HG02642 (cell line): ENCODE measurements around the gene TRIM9.

Experiments
- ATAC-seq: cut with Tn5 transposase; IDR thresholded peaks from one replicate; pipeline ENCODE4 v1.9.1; 2021; ENCODE audit warnings: mild to moderate bottlenecking; ENCODE audit not compliant: unreplicated experiment, poor library complexity

TRIM9 gene

GRCh38 chr14:51094282-51094821, 553 bp downstream of the TRIM9 start:
- no peak for ATAC-seq

GRCh38 chr14:51093371-51094281, 1.3 kb downstream of the TRIM9 start:
- ATAC-seq: no peak

DNA sequence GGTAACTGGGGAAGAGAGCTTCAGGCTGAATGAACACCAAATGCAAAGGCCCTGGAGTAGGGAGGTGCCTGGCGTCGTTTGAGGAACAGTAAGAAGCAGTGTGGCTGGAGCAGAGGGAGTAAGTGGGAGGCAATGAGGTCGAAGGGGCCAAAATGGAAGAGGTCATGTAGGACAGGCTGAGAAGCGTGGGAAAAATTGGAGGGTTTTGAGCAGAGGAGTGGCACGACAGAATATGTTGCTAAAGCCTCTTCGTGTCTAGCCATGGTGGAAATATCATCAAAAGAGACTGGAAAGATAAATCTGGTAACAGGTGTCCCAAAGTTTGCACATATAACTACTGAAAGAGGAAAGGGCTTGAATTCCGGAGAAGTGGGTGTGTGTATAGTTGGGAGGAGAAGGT, 1.9 kb downstream of the TRIM9 start:
- ATAC-seq: no peak

DNA sequence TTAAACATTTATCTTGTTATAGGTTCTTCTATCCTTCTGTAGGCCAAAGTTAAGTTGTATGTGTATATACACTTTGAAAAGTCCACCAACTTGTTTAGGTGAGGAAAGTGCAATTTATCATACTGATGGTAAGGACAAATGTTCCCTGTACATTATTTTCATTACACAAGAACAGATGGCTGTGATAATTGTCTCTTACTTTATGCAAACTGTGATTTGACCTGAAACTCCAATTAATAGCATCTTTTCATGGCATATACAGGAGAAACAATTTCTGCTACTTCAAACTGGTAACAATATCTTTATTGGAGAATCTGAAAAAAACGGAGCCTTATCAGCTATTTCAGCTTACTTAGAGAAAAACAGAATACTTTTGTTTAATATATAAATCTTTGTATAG, 5.6 kb downstream of the TRIM9 start:
- no peak for ATAC-seq

DNA sequence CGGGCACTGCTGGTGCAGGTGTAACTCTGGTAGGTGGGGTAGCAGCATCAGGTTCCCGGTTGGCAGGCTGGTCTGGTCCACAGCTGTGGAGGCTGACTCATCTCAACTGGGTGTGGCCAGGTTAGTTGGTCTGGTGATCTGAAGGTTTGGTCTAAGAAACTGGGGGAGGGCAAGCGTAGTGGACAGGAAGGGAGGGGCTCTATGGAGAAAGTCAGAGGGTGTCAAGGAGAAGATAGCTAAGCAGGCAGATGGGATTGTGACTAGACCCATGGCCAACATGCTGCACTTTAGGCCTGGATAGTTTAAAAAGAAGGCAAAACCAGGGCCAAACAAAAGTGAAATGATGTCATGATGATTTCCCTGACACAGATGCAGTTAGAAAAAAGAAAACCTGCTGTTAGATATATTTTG, 7.9 kb downstream of the TRIM9 start:
- ATAC-seq: no peak

DNA sequence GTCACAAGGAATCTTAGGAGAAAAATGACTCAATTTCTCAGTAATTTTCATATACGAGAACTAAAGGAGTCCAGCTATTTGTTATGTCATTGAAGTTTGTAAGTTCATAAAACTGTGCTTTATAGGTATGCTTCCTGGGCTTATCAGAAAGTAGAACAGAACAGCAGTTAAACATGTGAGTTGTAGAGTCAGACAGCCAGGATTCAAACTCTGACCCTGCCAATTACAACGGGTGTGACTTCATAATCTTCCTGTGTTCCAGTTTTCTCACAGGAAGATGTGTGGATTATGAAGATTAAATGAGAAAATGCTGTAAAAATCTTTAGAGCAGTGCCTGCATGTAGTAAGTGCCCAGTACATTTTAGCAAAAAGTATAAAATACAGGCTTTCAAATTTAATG, 8.9 kb downstream of the TRIM9 start:
- ATAC-seq: no peak

GRCh38 chr14:51084962-51085361, 9.9 kb downstream of the TRIM9 start:
- no peak for ATAC-seq

DNA sequence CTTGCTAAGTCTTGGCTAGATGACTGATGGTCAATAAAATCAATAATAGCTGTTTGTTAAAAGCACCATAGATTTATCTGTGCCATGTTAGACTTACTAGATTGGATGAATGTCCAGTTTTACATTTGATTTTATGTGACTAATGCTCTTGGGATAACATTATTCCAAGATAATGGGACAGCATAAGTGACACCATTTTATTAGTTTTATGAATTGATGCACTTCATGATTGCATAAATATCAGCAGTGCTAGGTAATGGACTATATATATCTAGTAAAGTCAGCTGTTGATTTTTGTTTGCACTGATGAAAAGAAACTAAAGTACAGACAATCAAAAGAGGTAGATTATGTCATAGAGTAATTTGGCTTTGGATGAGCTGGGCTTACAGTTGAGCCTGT, 10.4 kb downstream of the TRIM9 start:
- ATAC-seq: no peak

GRCh38 chr14:51082349-51082748, 12.6 kb downstream of the TRIM9 start:
- ATAC-seq: no peak

DNA sequence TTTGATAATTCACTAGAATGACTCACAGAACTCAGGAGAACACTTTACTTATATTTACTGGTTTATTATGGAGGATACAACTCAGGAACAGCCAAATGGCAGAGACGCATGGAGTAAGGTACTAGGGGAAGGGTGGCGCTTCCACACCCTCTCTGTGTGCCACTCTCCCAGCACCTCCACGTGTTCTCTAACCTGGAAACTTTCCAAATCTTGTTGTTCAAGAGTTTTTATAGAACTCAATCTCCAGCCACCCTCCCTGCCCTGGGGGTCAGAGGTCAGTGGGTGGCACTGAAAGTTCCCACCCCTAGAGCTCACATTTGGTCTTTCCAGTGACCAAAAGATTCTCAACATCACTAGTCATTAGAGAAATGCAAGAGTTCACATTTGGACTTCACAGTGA, 13.2 kb downstream of the TRIM9 start:
- ATAC-seq: no peak

DNA sequence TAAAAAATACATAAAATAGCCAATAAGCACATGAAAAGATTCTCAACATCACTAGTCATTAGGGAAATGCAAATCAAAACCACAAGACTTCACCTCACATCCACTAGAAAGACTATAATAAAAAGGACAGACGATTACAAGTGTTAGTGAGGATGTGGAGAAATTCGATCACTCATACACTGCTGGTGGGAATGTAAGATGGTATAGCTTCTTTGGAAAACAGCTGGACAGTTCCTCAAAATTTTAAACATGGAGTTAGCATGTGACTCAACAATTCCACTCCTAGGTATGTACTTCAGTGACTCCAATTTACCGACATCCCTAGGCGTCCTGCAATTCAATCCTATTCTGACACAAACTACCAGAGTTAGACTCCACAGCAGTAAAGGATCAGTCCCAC, 13.7 kb downstream of the TRIM9 start:
- no peak for ATAC-seq

GRCh38 chr14:51080645-51081044, 14.3 kb downstream of the TRIM9 start:
- no peak for ATAC-seq

GRCh38 chr14:51079489-51079888, 15.4 kb downstream of the TRIM9 start:
- no peak for ATAC-seq

- ATAC-seq: no peak
Observed at GRCh38 chr14:51079085-51079484, 15.8 kb downstream of the TRIM9 start.

- no peak for ATAC-seq
Observed at GRCh38 chr14:51074701-51075385, 20.1 kb downstream of the TRIM9 start.

DNA sequence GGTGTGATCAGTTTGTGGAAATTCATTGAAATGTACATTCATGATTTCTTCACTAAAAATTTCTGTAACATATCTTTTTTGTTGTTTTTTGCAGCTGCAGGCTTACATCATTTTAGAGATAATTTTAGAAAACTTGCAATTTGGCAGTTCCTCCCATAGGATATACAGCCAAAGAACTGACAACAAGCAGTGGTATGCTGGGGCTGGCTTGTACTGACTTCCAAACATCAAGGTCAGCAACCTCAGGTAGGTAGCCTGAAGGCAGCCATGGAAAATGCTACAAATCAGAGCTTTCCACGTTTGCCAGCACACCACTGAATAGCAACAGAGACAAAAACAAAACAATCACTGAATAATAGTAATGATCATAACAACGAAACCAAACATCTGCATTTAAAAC, 21.2 kb downstream of the TRIM9 start:
- ATAC-seq: no peak

DNA sequence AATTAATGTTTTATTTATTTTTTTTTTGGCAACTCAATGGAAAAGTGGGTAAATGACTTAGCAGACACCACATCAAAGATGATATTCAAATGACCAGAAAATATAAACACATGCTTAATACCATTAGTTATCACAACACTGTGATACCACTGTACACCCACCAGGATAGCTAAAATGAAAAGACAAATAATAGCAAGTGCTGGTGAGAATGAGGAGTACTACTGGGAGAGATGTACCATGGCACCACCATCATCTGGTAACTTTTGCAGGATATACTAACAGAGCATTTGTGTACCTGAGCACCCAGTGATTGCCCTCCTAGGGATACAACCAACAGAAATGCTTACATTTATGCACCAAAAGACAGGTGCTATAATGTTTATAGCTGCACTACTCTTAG, 21.9 kb downstream of the TRIM9 start:
- ATAC-seq: no peak

DNA sequence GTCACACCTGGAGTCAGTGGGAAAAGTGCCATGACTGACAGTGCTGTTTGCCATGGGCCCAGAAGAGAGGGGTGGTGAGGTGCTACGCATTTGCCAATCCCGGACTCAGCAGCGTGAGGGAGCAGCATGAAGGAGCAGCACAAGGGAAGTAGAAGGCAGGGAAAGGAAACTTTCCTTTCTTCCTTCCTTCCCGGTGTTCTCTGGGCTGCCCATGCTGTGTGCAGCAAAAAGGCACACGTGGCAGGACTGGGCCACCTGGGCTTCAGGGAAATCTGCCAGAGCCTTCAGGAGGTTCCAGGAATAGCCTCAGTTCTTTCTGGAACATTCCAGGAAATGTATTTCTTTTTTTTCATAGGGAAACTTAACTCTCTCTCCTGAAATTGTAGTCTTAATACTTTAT, 23.0 kb downstream of the TRIM9 start:
- ATAC-seq: no peak

DNA sequence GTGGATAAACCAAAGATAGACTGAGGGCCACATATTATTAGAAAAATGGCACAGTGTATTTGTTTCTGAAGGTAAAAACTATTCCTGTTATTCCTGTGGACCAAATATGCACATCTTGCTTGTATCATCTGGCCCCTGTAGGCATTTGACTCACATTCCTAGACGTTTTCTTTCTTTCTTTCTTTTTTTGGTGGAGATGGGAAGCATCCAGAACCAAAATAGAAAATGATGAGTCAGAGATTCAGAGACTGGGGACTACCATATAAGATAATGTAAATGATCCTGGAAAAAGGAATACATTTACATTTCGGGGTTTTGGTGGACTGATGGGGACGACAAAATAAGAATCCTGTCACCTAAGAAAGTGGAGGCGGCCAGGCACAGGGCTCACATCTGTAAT, 24.2 kb downstream of the TRIM9 start:
- ATAC-seq: no peak

DNA sequence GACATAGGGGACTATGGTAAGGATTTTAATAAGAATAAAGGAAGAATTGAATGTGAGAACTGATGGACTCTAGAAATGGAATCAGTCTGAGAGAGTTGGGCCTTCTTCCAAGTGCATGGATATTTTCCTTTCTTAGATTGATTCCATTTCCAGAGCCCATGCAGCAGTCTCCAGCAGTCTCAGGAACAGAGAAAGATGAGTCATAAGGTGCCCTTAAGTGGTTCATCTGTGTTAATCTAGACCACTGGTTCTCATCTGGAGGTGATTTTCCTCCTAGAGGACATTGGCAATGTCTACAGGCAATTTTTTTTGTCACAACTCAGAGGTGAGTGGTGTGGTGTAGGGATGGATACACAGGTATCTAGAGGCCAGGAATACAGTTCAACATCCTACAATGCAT, 25.9 kb downstream of the TRIM9 start:
- ATAC-seq: no peak

GRCh38 chr14:51068268-51068667, 26.6 kb downstream of the TRIM9 start:
- no peak for ATAC-seq

DNA sequence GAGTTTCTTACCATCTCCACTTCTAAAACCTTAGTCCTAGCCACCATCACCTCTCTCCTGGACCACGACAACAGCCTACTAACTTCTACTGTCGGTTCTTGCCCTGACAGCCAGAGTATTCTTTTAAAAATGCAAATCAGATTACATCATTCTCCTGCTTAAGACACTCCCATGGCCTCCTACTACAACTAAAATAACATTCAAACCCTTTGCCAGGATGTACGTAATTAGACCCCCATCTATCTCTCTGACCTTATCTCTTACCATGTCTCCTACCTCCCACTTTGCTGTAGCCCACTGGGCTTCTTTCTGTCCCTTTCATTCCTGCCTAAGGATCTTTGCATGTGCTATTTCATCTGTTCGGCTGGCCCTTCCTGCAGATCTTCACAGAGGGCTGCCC, 27.6 kb downstream of the TRIM9 start:
- ATAC-seq: no peak
